Measurements from ENCODE around the gene FAM20B. TPM values are rescaled to one million over a fixed set of nuclear protein-coding genes. Genes with fewer than 3 reads are reported as not detected.
A peak's percentile ranks its signal among the peaks of the same experiment; 100 is the strongest.

The FAM20B gene
- total and polyA plus RNA-seq, 2 donors (not counting 1 experiment from before 2014, with no cell fraction given), result 5.2 to 32.8 TPM

GRCh38 chr1:179077396-179077795 is 51.7 kb downstream of the FAM20B start:
- Histone ChIP-seq H3K4me3 (ENCODE audit: control extremely low read depth in 1 of 5, extremely low read depth in 1 of 5, insufficient read depth in 1 of 5, low read depth in 2 of 5, low read length in 4 of 5) (no peak overlapping the region), H3K27ac (ENCODE audit: low read length in 2 of 2) (no peak overlapping the region), H3K27me3 (replicated peaks in 1 of 4; ENCODE audit: control extremely low read depth in 1 of 4, control insufficient read depth in 3 of 4, insufficient read depth in 4 of 4, low read length in 3 of 4) (no peaks in the 10 kb centered on the region), H2AFZ (ENCODE audit: insufficient read depth, low read depth, low read length, poor library complexity, severe bottlenecking) (no peak overlapping the region), H3K4me2 (replicated peaks; ENCODE audit: low read depth, low read length, poor library complexity, severe bottlenecking) (no peak overlapping the region), H3K9me3 (ENCODE audit: control extremely low read depth in 1 of 3, control insufficient read depth in 2 of 3, insufficient read depth in 1 of 3, low read length in 2 of 3) (no peaks in the 10 kb centered on the region), H4K20me1 (ENCODE audit: control insufficient read depth, insufficient read depth, low read length, poor library complexity, severe bottlenecking) (no peaks in the 10 kb centered on the region), H3K9ac (ENCODE audit: low read length) (no peak overlapping the region), H3K4me1 (ENCODE audit: control insufficient read depth in 2 of 2, insufficient read depth in 2 of 2, low read length in 2 of 2) (peaks cover 6 to 12% of the 10 kb centered on the region in 2 donors), H3K79me2 (ENCODE audit: control insufficient read depth, insufficient read depth, low read length) (peaks cover 1% of the 10 kb centered on the region), H3K36me3 (replicated peaks in 1 of 2; ENCODE audit: control extremely low read depth in 1 of 2, control insufficient read depth in 1 of 2, extremely low read depth in 1 of 2, insufficient read depth in 2 of 2, low read length in 1 of 2) (peaks cover 0 to 8% of the 10 kb centered on the region in 2 experiments)
- Mint-ChIP-seq H3K4me1 (peaks cover 17% of the 10 kb centered on the region), H3K27ac (no peak overlapping the region), H3K9me3 (ENCODE audit: insufficient read depth) (no peaks in the 10 kb centered on the region), H3K4me3 (no peak overlapping the region), H3K27me3 (no peaks in the 10 kb centered on the region)
- DNase-seq (no peak), ATAC-seq (ENCODE audit: low read depth) (no peak)
- ChIA-PET CTCF (interaction anchor here (0.7 to 11.5 kb wide), 10 partner anchors 10 to 737 kb away, joined by 3 to 183 read pairs (median 8); partner anchors contain the start of gene AXDND1), POLR2A (interaction anchor here (0.6 kb wide), 1 partner anchor 12 kb away, joined by 5 read pairs; no protein-coding TSS in a partner anchor)
- 95% methylated on average over 3 of the region's 7 CpGs for WGBS (ENCODE audit: insufficient coverage)
- TF ChIP-seq CTCF (IDR thresholded peaks at IDR 0.05), result no peak
- no peak for TF ChIP-seq EZH2 (IDR thresholded peaks at IDR 0.05; ENCODE audit: borderline replicate concordance, insufficient read depth, low read depth, low read length, poor library complexity, severe bottlenecking)
- intact Hi-C loops (cut with micrococcal nuclease), result no loop called here

GRCh38 chr1:179079113-179079761 is 53.5 kb downstream of the FAM20B start:
- Histone ChIP-seq H3K27ac (ENCODE audit: low read length in 2 of 2) (no peak overlapping the region), H2AFZ (ENCODE audit: insufficient read depth, low read depth, low read length, poor library complexity, severe bottlenecking) (no peak overlapping the region), H3K27me3 (replicated peaks in 1 of 4; ENCODE audit: control extremely low read depth in 1 of 4, control insufficient read depth in 3 of 4, insufficient read depth in 4 of 4, low read length in 3 of 4) (no peaks in the 10 kb centered on the region), H3K36me3 (replicated peaks in 1 of 2; ENCODE audit: control extremely low read depth in 1 of 2, control insufficient read depth in 1 of 2, extremely low read depth in 1 of 2, insufficient read depth in 2 of 2, low read length in 1 of 2) (peaks cover 0 to under 1% of the 10 kb centered on the region in 2 experiments), H4K20me1 (ENCODE audit: control insufficient read depth, insufficient read depth, low read length, poor library complexity, severe bottlenecking) (peaks cover 13% of the 10 kb centered on the region), H3K4me2 (replicated peaks; ENCODE audit: low read depth, low read length, poor library complexity, severe bottlenecking) (no peak overlapping the region), H3K9ac (ENCODE audit: low read length) (no peak overlapping the region), H3K9me3 (ENCODE audit: control extremely low read depth in 1 of 3, control insufficient read depth in 2 of 3, insufficient read depth in 1 of 3, low read length in 2 of 3) (no peaks in the 10 kb centered on the region), H3K4me3 (ENCODE audit: control extremely low read depth in 1 of 5, extremely low read depth in 1 of 5, insufficient read depth in 1 of 5, low read depth in 2 of 5, low read length in 4 of 5) (no peak overlapping the region), H3K4me1 (ENCODE audit: control insufficient read depth in 2 of 2, insufficient read depth in 2 of 2, low read length in 2 of 2) (peaks cover 19 to 29% of the 10 kb centered on the region in 2 donors), H3K79me2 (ENCODE audit: control insufficient read depth, insufficient read depth, low read length) (peaks cover 19% of the 10 kb centered on the region)
- POLR2A ChIA-PET, result interaction anchor here (0.6 to 2.9 kb wide), 3 partner anchors 52 to 805 kb away, joined by 4 to 7 read pairs (median 6); no protein-coding TSS in a partner anchor
- no peaks in the 10 kb centered on the region for H3K9me3 Mint-ChIP-seq (ENCODE audit: insufficient read depth)
- WGBS (ENCODE audit: insufficient coverage), result 64% methylated on average over 5 of the region's 18 CpGs
- CTCF ChIA-PET, result interaction anchor here (0.6 to 11.5 kb wide), 22 partner anchors 9 to 735 kb away, joined by 3 to 183 read pairs (median 7); partner anchors contain the start of genes AXDND1 and SOAT1
- TF ChIP-seq EZH2 (IDR thresholded peaks at IDR 0.05; ENCODE audit: borderline replicate concordance, insufficient read depth, low read depth, low read length, poor library complexity, severe bottlenecking), result no peak
- TF ChIP-seq CTCF (IDR thresholded peaks at IDR 0.05), result peak; percentile 74
- no peaks in the 10 kb centered on the region for H3K27me3 Mint-ChIP-seq
- peaks cover 31% of the 10 kb centered on the region for H3K4me1 Mint-ChIP-seq
- H3K4me3 Mint-ChIP-seq, result no peak overlapping the region
- peak; percentile 16 for ATAC-seq (ENCODE audit: low read depth)
- H3K27ac Mint-ChIP-seq, result peak overlapping the region; percentile 51
- DNase-seq, result peak; percentile 82
- intact Hi-C loops (cut with micrococcal nuclease), result loop anchor here (1.0 to 2.0 kb wide), 3 partner anchors 290 to 735 kb away; no protein-coding TSS in a partner anchor

Measured in B cell (primary cell).